ENCODE measurements around the gene OPRD1. TPM values are rescaled to one million over a fixed set of nuclear protein-coding genes. Genes with fewer than 3 reads are reported as not detected.
"Not testable (repeated sequence)": the region's sequence is repeated elsewhere in the genome, so short reads cannot be mapped to it uniquely, and the experiment has no call there.

Gene OPRD1
- total and polyA plus RNA-seq, 2 donors: 0.05 TPM

DNA sequence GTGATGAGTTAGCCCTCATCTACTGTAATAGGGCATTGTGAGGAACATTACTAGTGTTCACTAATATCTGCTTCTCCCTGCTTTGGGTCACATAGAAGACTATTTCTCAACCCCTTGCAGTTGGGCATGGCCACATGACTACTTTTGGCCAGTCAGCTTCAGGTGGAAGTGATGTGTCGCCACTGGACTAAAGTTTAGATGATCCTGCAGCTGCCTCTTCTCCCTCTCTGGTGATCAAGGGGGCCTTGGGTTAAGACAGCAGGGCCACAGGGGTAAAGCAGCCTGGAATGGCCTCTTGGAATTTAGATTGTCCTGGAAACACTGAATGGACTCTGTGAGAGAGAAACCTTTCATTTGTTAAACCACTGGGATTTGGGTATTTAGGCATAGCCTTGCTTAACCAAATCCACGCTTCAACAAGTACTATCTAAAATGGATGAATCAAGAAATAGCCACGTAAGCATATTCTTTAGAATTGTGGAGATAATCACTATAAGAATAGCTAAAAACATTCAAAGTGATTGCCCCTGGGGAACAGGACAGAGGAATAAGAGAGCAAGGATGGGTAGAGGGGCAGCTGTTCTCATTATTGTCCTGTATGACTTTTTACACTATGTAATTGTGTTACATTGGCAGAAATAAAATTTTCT is 41.2 kb downstream of the OPRD1 start:
- Histone ChIP-seq H3K27me3 (ENCODE audit: control insufficient read depth in 2 of 2, insufficient read depth in 1 of 2, low read length in 1 of 2) (peaks cover 0 to 20% of the 10 kb centered on the region in 2 donors), H3K4me3 (ENCODE audit: low read length in 2 of 2) (no peak overlapping the region), H3K27ac (ENCODE audit: low read depth in 1 of 2, low read length in 1 of 2) (no peak overlapping the region), H3K9me3 (ENCODE audit: control insufficient read depth in 2 of 2, insufficient read depth in 1 of 2, low read length in 1 of 2) (no peaks in the 10 kb centered on the region), H3K4me1 (ENCODE audit: control insufficient read depth in 2 of 2, insufficient read depth in 2 of 2, low read length in 2 of 2) (peaks cover 0 to 2% of the 10 kb centered on the region in 2 donors), H3K36me3 (ENCODE audit: control insufficient read depth in 2 of 2, insufficient read depth in 2 of 2, low read length in 1 of 2) (no peaks in the 10 kb centered on the region)
- no peak for DNase-seq (ENCODE audit: low read depth in 6 of 9, low spot score in 9 of 9)
- 93% methylated on average over 3 of the region's 3 CpGs for WGBS

DNA sequence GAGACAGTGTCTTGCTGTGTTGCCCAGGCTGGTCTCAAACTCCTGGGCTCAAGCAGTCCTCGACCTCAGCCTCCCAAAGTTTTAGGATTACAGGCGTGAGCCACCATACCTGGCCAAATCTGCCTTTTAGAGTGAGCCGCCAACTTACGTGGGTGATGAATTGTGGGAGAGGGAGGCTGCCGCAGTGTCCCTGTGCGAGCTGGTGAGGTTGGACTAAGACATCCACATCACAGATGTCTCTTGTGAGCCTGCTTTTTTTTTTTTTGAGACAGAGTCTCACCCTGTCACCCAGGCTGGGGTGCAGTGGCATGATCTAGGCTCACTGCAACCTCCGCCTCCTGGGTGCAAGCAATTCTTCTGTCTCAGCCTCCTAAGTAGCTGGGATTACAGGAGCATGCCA is 42.4 kb downstream of the OPRD1 start:
- DNase-seq (ENCODE audit: low read depth in 6 of 9, low spot score in 9 of 9); H3K4me1 ChIP-seq (ENCODE audit: control insufficient read depth in 2 of 2, insufficient read depth in 2 of 2, low read length in 2 of 2); H3K4me3 ChIP-seq (ENCODE audit: low read length in 2 of 2); H3K9me3 ChIP-seq (ENCODE audit: control insufficient read depth in 2 of 2, insufficient read depth in 1 of 2, low read length in 1 of 2); H3K27ac ChIP-seq (ENCODE audit: low read depth in 1 of 2, low read length in 1 of 2); H3K36me3 ChIP-seq (ENCODE audit: control insufficient read depth in 2 of 2, insufficient read depth in 2 of 2, low read length in 1 of 2): not testable (repeated sequence)
- peaks cover 0 to 20% of the 10 kb centered on the region in 2 donors for H3K27me3 ChIP-seq (ENCODE audit: control insufficient read depth in 2 of 2, insufficient read depth in 1 of 2, low read length in 1 of 2)
- WGBS: 95% methylated on average over 7 of the region's 7 CpGs

DNA sequence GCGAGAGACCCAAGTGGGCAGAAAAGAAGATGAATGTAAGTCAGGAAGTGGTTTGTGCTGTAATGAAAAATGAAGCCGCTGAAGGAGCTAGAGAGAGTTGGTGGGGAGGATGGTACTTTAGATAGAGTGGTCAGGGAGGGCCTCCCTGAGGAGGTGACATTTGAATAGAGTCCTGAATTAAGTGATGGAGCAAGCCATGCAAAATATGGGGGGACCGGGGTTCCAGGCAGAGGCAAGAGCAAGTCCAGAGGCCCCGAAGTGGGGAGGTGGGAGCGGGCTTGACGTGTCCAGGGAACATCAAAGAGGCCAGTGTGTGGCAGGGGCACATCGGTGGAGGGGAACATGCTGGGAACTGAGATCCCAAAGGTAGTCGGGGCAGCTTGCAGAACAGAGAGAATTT is 43.1 kb downstream of the OPRD1 start:
- Histone ChIP-seq H3K27ac (ENCODE audit: low read depth in 1 of 2, low read length in 1 of 2) (no peak overlapping the region), H3K4me1 (ENCODE audit: control insufficient read depth in 2 of 2, insufficient read depth in 2 of 2, low read length in 2 of 2) (peaks cover 0 to 2% of the 10 kb centered on the region in 2 donors), H3K36me3 (ENCODE audit: control insufficient read depth in 2 of 2, insufficient read depth in 2 of 2, low read length in 1 of 2) (no peaks in the 10 kb centered on the region), H3K27me3 (ENCODE audit: control insufficient read depth in 2 of 2, insufficient read depth in 1 of 2, low read length in 1 of 2) (peaks cover 0 to 20% of the 10 kb centered on the region in 2 donors), H3K4me3 (ENCODE audit: low read length in 2 of 2) (no peak overlapping the region), H3K9me3 (ENCODE audit: control insufficient read depth in 2 of 2, insufficient read depth in 1 of 2, low read length in 1 of 2) (no peaks in the 10 kb centered on the region)
- WGBS: 68% methylated on average over 8 of the region's 8 CpGs
- no peak for DNase-seq (ENCODE audit: low read depth in 6 of 9, low spot score in 9 of 9)

DNA sequence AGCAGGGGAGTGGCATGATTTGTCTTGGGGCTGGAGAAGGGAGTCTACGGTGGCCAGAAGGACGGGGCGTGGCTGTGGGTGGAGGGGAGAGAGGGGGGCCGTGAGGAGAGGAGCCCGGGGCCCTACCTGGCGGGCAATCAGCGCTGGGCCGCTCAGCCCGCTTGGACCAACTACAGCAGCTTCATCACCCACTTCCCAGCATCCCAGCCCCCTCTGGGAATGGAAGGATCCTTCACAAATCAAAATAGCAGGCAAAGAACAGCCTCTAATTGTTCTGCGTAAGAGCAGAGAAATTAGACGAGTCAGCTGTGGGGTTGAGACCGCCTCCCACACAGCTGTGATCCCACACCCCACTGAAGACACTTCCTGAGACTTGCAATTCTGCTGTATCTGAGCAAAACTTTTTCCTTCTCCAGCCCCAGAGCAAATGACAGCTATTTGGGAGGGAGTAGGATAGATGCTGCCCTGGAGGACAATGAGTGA is 43.5 kb downstream of the OPRD1 start:
- no peak for DNase-seq (ENCODE audit: low read depth in 6 of 9, low spot score in 9 of 9)

DNA sequence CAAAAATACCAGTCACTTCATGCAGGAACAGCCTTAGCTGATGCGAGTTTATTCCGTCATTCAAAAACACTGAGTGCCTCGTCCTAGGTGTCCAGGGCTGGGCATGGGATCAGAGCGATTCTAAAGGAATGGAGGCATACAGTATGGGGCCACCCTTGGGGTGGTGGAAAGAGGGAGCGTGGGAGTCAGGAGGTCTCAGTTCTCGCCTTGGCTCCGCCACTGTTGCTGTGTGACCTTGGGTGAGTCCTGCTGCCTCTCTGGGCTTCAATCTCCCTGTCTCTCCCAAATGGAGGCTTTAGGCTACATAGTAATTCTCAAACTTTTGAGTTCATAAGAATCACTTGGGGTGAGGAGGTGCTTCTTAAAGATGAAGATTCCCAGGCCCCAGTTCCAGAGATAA is 44.0 kb downstream of the OPRD1 start:
- peaks cover 0 to 2% of the 10 kb centered on the region in 2 donors for H3K4me1 ChIP-seq (ENCODE audit: control insufficient read depth in 2 of 2, insufficient read depth in 2 of 2, low read length in 2 of 2)
- 94% methylated on average over 7 of the region's 7 CpGs for WGBS

More for the DNA sequence above, 43.5 kb downstream of the OPRD1 start:
- no peaks in the 10 kb centered on the region for H3K9me3 ChIP-seq (ENCODE audit: control insufficient read depth in 2 of 2, insufficient read depth in 1 of 2, low read length in 1 of 2)
- H3K4me1 ChIP-seq (ENCODE audit: control insufficient read depth in 2 of 2, insufficient read depth in 2 of 2, low read length in 2 of 2): peaks cover 0 to 2% of the 10 kb centered on the region in 2 donors
- WGBS: 47% methylated on average over 12 of the region's 12 CpGs
- H3K4me3 ChIP-seq (ENCODE audit: low read length in 2 of 2): no peak overlapping the region
- H3K27me3 ChIP-seq (ENCODE audit: control insufficient read depth in 2 of 2, insufficient read depth in 1 of 2, low read length in 1 of 2): peaks cover 0 to 20% of the 10 kb centered on the region in 2 donors
- H3K27ac ChIP-seq (ENCODE audit: low read depth in 1 of 2, low read length in 1 of 2): peak overlapping the region in 1 of 2 donors; percentile 1
- no peaks in the 10 kb centered on the region for H3K36me3 ChIP-seq (ENCODE audit: control insufficient read depth in 2 of 2, insufficient read depth in 2 of 2, low read length in 1 of 2)

DNA sequence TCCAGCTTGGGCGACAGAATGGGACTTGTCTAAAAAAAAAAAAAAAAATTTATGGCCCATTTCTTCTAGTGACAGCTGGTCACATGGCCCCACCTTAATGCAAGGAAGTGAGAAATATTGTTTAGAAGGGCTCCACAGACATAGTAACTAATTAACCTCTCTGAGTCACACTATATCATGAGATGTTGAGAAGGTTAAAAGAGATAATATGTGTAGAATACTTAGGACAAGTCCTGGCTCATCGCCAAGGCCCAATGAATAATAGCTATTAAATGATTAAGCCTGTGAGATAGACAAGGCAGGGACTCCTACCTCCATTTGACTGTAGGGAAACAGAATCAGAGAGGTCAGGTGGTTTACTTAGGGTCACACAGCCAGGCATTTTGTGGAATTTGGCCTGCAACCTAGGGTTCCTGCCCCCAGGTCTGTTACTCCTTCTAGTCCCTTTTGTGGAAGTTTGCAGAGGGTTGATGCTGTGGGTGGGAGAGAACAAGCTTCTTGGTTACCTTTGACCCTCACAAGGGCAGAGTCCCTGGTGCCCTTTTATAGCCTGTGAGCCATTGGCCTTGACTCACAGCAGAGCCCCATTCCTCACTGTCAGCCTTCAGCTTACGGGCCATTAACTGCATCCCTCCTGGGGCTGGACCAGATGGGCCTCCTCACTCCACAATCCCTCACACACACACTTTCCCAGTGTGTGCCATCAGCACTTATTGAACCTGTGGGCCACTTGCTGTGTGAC is 48.5 kb downstream of the OPRD1 start:
- peaks cover 0 to 14% of the 10 kb centered on the region in 2 donors for H3K27me3 ChIP-seq (ENCODE audit: control insufficient read depth in 2 of 2, insufficient read depth in 1 of 2, low read length in 1 of 2)
- H3K9me3 ChIP-seq (ENCODE audit: control insufficient read depth in 2 of 2, insufficient read depth in 1 of 2, low read length in 1 of 2): no peaks in the 10 kb centered on the region
- H3K4me1 ChIP-seq (ENCODE audit: control insufficient read depth in 2 of 2, insufficient read depth in 2 of 2, low read length in 2 of 2): peaks cover 0 to 1% of the 10 kb centered on the region in 2 donors
- no peak overlapping the region for H3K27ac ChIP-seq (ENCODE audit: low read depth in 1 of 2, low read length in 1 of 2)
- DNase-seq (ENCODE audit: low read depth in 6 of 9, low spot score in 9 of 9): no peak
- 93% methylated on average over 3 of the region's 3 CpGs for WGBS
- no peaks in the 10 kb centered on the region for H3K36me3 ChIP-seq (ENCODE audit: control insufficient read depth in 2 of 2, insufficient read depth in 2 of 2, low read length in 1 of 2)
- no peak overlapping the region for H3K4me3 ChIP-seq (ENCODE audit: low read length in 2 of 2)

More for the DNA sequence above, 44.0 kb downstream of the OPRD1 start:
- peak overlapping the region in 1 of 2 donors; percentile 1 for H3K27ac ChIP-seq (ENCODE audit: low read depth in 1 of 2, low read length in 1 of 2)
- H3K27me3 ChIP-seq (ENCODE audit: control insufficient read depth in 2 of 2, insufficient read depth in 1 of 2, low read length in 1 of 2): peaks cover 0 to 20% of the 10 kb centered on the region in 2 donors
- H3K9me3 ChIP-seq (ENCODE audit: control insufficient read depth in 2 of 2, insufficient read depth in 1 of 2, low read length in 1 of 2): no peaks in the 10 kb centered on the region
- DNase-seq (ENCODE audit: low read depth in 6 of 9, low spot score in 9 of 9): no peak
- H3K36me3 ChIP-seq (ENCODE audit: control insufficient read depth in 2 of 2, insufficient read depth in 2 of 2, low read length in 1 of 2): no peaks in the 10 kb centered on the region
- no peak overlapping the region for H3K4me3 ChIP-seq (ENCODE audit: low read length in 2 of 2)

DNA sequence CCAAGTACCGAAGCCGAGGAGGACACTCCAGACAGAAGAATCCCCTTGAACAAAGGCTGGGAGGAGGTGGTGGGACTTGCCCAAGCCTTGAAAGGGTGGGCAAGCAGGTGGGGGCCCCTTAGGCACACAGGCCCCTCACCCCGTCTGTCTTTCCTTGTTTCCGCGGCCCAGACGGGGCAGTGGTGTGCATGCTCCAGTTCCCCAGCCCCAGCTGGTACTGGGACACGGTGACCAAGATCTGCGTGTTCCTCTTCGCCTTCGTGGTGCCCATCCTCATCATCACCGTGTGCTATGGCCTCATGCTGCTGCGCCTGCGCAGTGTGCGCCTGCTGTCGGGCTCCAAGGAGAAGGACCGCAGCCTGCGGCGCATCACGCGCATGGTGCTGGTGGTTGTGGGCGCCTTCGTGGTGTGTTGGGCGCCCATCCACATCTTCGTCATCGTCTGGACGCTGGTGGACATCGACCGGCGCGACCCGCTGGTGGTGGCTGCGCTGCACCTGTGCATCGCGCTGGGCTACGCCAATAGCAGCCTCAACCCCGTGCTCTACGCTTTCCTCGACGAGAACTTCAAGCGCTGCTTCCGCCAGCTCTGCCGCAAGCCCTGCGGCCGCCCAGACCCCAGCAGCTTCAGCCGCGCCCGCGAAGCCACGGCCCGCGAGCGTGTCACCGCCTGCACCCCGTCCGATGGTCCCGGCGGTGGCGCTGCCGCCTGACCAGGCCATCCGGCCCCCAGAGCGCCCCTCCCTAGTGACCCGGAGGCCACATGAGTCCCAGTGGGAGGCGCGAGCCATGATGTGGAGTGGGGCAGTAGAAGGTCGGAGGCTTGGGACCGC is 50.8 kb downstream of the OPRD1 start:
- Histone ChIP-seq H3K27ac (ENCODE audit: low read depth in 1 of 2, low read length in 1 of 2) (no peak overlapping the region), H3K4me1 (ENCODE audit: control insufficient read depth in 2 of 2, insufficient read depth in 2 of 2, low read length in 2 of 2) (no peaks in the 10 kb centered on the region), H3K9me3 (ENCODE audit: control insufficient read depth in 2 of 2, insufficient read depth in 1 of 2, low read length in 1 of 2) (no peaks in the 10 kb centered on the region), H3K27me3 (ENCODE audit: control insufficient read depth in 2 of 2, insufficient read depth in 1 of 2, low read length in 1 of 2) (peaks cover 0 to 9% of the 10 kb centered on the region in 2 donors), H3K36me3 (ENCODE audit: control insufficient read depth in 2 of 2, insufficient read depth in 2 of 2, low read length in 1 of 2) (no peaks in the 10 kb centered on the region), H3K4me3 (ENCODE audit: low read length in 2 of 2) (no peak overlapping the region)
- DNase-seq (ENCODE audit: low read depth in 6 of 9, low spot score in 9 of 9): no peak
- WGBS: 95% methylated on average over 66 of the region's 66 CpGs

DNA sequence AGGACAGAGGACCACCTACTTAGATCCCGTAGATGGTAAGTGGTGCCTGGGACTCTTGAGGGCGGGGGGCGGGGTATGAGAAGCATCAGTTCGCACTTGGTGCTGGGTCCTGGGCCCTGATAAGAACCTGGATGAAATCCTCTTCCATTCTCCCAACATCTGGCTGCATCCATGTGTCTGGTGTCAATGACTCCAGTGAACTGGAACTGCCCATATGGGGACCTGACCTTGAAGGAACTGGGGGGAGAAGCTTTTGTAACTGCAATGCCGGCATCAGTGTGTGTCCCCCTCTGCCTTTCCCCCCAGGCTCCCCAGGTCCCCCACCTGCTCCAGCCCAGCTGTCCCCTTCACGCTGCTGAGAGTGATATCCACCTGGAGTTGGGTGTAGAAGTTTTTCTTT is 52.7 kb downstream of the OPRD1 start:
- H3K36me3 ChIP-seq (ENCODE audit: control insufficient read depth in 2 of 2, insufficient read depth in 2 of 2, low read length in 1 of 2): no peaks in the 10 kb centered on the region
- no peaks in the 10 kb centered on the region for H3K4me1 ChIP-seq (ENCODE audit: control insufficient read depth in 2 of 2, insufficient read depth in 2 of 2, low read length in 2 of 2)
- 97% methylated on average over 6 of the region's 6 CpGs for WGBS
- no peak overlapping the region for H3K4me3 ChIP-seq (ENCODE audit: low read length in 2 of 2)
- no peaks in the 10 kb centered on the region for H3K9me3 ChIP-seq (ENCODE audit: control insufficient read depth in 2 of 2, insufficient read depth in 1 of 2, low read length in 1 of 2)
- no peak for DNase-seq (ENCODE audit: low read depth in 6 of 9, low spot score in 9 of 9)
- H3K27me3 ChIP-seq (ENCODE audit: control insufficient read depth in 2 of 2, insufficient read depth in 1 of 2, low read length in 1 of 2): peaks cover 0 to 10% of the 10 kb centered on the region in 2 donors
- no peak overlapping the region for H3K27ac ChIP-seq (ENCODE audit: low read depth in 1 of 2, low read length in 1 of 2)

All from thymus (tissue), 11 donors.